Fibroblast of the conjunctiva (primary cell): ENCODE measurements around the gene TRIM46.

Experiments
- DNase-seq: peaks from one replicate; pipeline ENCODE4 v3.0.0-alpha.2; 2010; ENCODE audit warnings: low read depth

Gene TRIM46

GRCh38 chr1:155173478-155174323 is at the start of gene TRIM46:
Gene TRIM46 (plus strand): TSS chr1:155173849. CDS start chr1:155173967, 118 bp downstream.
- no peak for DNase-seq

- DNase-seq: no peak
Observed at GRCh38 chr1:155124503-155125463, 48.9 kb upstream of the TRIM46 start.

GRCh38 chr1:155125511-155125945 is 48.1 kb upstream of the TRIM46 start:
- DNase-seq: no peak

GRCh38 chr1:155125946-155126555 is 47.6 kb upstream of the TRIM46 start:
- no peak for DNase-seq

- no peak for DNase-seq
Observed at GRCh38 chr1:155126556-155127104, 47.0 kb upstream of the TRIM46 start.

- DNase-seq: no peak
Observed at GRCh38 chr1:155127105-155127966, 46.3 kb upstream of the TRIM46 start, which contains the start of gene EFNA1. Gene EFNA1 (plus strand): TSS chr1:155127876. CDS start chr1:155127978, 102 bp downstream.

GRCh38 chr1:155127967-155128754 is 45.5 kb upstream of the TRIM46 start:
- no peak for DNase-seq

GRCh38 chr1:155128755-155129473 is 44.7 kb upstream of the TRIM46 start:
- DNase-seq: no peak

GRCh38 chr1:155130272-155131006 is 43.2 kb upstream of the TRIM46 start:
- no peak for DNase-seq

GRCh38 chr1:155131285-155131684 is 42.4 kb upstream of the TRIM46 start:
- no peak for DNase-seq

- DNase-seq: no peak
Observed at GRCh38 chr1:155131856-155132255, 41.8 kb upstream of the TRIM46 start.

- DNase-seq: no peak
Observed at GRCh38 chr1:155133799-155134281, 39.8 kb upstream of the TRIM46 start.

GRCh38 chr1:155134322-155134721 is 39.3 kb upstream of the TRIM46 start:
- DNase-seq: no peak

- peak; percentile 77 for DNase-seq
Observed at GRCh38 chr1:155134880-155135414, 38.7 kb upstream of the TRIM46 start.

GRCh38 chr1:155135415-155136028 is 38.1 kb upstream of the TRIM46 start, which contains the start of gene SLC50A1:
Gene SLC50A1 (plus strand): TSS chr1:155135852. CDS start chr1:155135912, 60 bp downstream.
- DNase-seq: peak; percentile 86

- no peak for DNase-seq
Observed at GRCh38 chr1:155136748-155137147, 36.9 kb upstream of the TRIM46 start.

GRCh38 chr1:155137154-155137949 is 36.3 kb upstream of the TRIM46 start:
- DNase-seq: no peak
